HCT116 (cell line): ENCODE data around the gene RPS10.

Experiments
- CTCF ChIP-seq, 3 experiments: fragments of 200-600 bp in 1 of 3; sonication (generic) in 1 of 3; IDR thresholded peaks in 2 of 3; conservative IDR thresholded peaks in 1 of 3; 2 replicates each; pipeline ENCODE4 v1.5.1; 2012 to 2017; ENCODE audit warnings: low read depth in 2 of 3, low read length in 2 of 3, antibody characterized with exemption in 1 of 3, borderline replicate concordance in 1 of 3, control low read depth in 1 of 3, mild to moderate bottlenecking in 1 of 3, mixed read lengths in 1 of 3, mixed run types in 1 of 3, moderate library complexity in 1 of 3; ENCODE audit not compliant: insufficient read depth in 1 of 3
- FOSL1 ChIP-seq: IDR thresholded peaks from 2 replicates; pipeline ENCODE4 v1.6.1; 2012; ENCODE audit warnings: low read depth

- TF ChIP-seq CTCF (IDR thresholded peaks at IDR 0.05 in 2 of 3, conservative IDR thresholded peaks at IDR 0.05 in 1 of 3; ENCODE audit: borderline replicate concordance in 1 of 3, insufficient read depth in 1 of 3, low read depth in 2 of 3, low read length in 2 of 3): no peak
- no peak for TF ChIP-seq FOSL1
Observed at GRCh38 chr6:34473967-34474366, 48.1 kb upstream of the RPS10 start.
